Immature natural killer cell (primary cell): Measurements from ENCODE around the gene FRS3. TPM values are rescaled to one million over a fixed set of nuclear protein-coding genes. Genes with fewer than 3 reads are reported as not detected.
A peak's percentile ranks its signal among the peaks of the same experiment; 100 is the strongest.

Experiments used
- DNase-seq, 3 donors: peaks; one replicate each; pipeline ENCODE4 v3.0.0; 2022; ENCODE audit warnings: mixed read lengths in 1 of 3
- H3K27ac Mint-ChIP-seq, 6 donors: one replicate each; pipeline ENCODE4 v1.8.0; 2020; ENCODE audit warnings: mixed read lengths in 6 of 6, mild to moderate bottlenecking in 5 of 6, inconsistent platforms in 4 of 6, moderate library complexity in 3 of 6
- H3K27me3 Mint-ChIP-seq, 3 donors: one replicate each; pipeline ENCODE4 v1.8.0; 2020 to 2021; ENCODE audit warnings: low read depth in 3 of 3, mild to moderate bottlenecking in 3 of 3, mixed read lengths in 3 of 3, moderate library complexity in 3 of 3, inconsistent platforms in 1 of 3
- H3K36me3 Mint-ChIP-seq, 3 donors: one replicate each; pipeline ENCODE4 v1.8.0; 2020; ENCODE audit warnings: mixed read lengths in 3 of 3, inconsistent platforms in 2 of 3, mild to moderate bottlenecking in 2 of 3
- H3K4me1 Mint-ChIP-seq, 2 donors: one replicate each; pipeline ENCODE4 v1.8.0; 2020; ENCODE audit warnings: inconsistent platforms in 2 of 2, mild to moderate bottlenecking in 2 of 2, mixed read lengths in 2 of 2, moderate library complexity in 1 of 2
- H3K4me3 Mint-ChIP-seq, 5 donors: one replicate each; pipeline ENCODE4 v1.8.0; 2020; ENCODE audit warnings: mild to moderate bottlenecking in 5 of 5, mixed read lengths in 5 of 5, inconsistent platforms in 3 of 5, moderate library complexity in 3 of 5
- H3K9me3 Mint-ChIP-seq, 6 donors: one replicate each; pipeline ENCODE4 v1.8.0; 2020; ENCODE audit warnings: mild to moderate bottlenecking in 6 of 6, mixed read lengths in 6 of 6, inconsistent platforms in 4 of 6, moderate library complexity in 3 of 6
- polyA plus RNA-seq, 3 donors: library from polyadenylated mRNA; unstranded; fragments of 300-500 nt; fragmentation: Illumina TruSeq; gene quantifications; one replicate each; pipeline ENCODE4 v1.2.3, GENCODE V29; 2021

FRS3 gene
- polyA plus RNA-seq, 3 donors from 2014 or later, result 0.80 to 2.1 TPM; not detected in 1

GRCh38 chr6:41728954-41729353 lies 50.7 kb downstream of the FRS3 start:
- peaks cover 99% of the 10 kb centered on the region in 2 donors for H3K4me1 Mint-ChIP-seq
- peak overlapping the region; percentile 85 to 93 (median 91) for H3K4me3 Mint-ChIP-seq
- peaks cover 2 to 24% (median 6%) of the 10 kb centered on the region in 3 donors for H3K27me3 Mint-ChIP-seq
- no peaks in the 10 kb centered on the region for H3K9me3 Mint-ChIP-seq
- H3K36me3 Mint-ChIP-seq, result no peaks in the 10 kb centered on the region
- DNase-seq, result no peak
- peak overlapping the region; percentile 92 to 98 (median 95) for H3K27ac Mint-ChIP-seq

GRCh38 chr6:41728073-41728936 lies 51.4 kb downstream of the FRS3 start:
- Mint-ChIP-seq H3K27ac (peak overlapping the region; percentile 92 to 98 (median 95)), H3K27me3 (peaks cover 4 to 25% (median 5%) of the 10 kb centered on the region in 3 donors), H3K4me1 (peaks cover 99 to 100% of the 10 kb centered on the region in 2 donors), H3K9me3 (no peaks in the 10 kb centered on the region), H3K36me3 (peaks cover 0 to 4% (median 0%) of the 10 kb centered on the region in 3 donors), H3K4me3 (peak overlapping the region; percentile 85 to 93 (median 91))
- DNase-seq, result peak in 2 of 3 donors; percentile 33 to 34

GRCh38 chr6:41727705-41728072 lies 52.0 kb downstream of the FRS3 start:
- Mint-ChIP-seq H3K4me1 (peaks cover 99 to 100% of the 10 kb centered on the region in 2 donors), H3K27ac (peak overlapping the region; percentile 92 to 98 (median 95)), H3K36me3 (peaks cover 0 to 4% (median 0%) of the 10 kb centered on the region in 3 donors), H3K9me3 (no peaks in the 10 kb centered on the region), H3K27me3 (peaks cover 4 to 22% (median 5%) of the 10 kb centered on the region in 3 donors), H3K4me3 (peak overlapping the region; percentile 85 to 93 (median 91))
- DNase-seq, result no peak

- H3K9me3 Mint-ChIP-seq, result no peaks in the 10 kb centered on the region
- peaks cover 2 to 18% (median 5%) of the 10 kb centered on the region in 3 donors for H3K27me3 Mint-ChIP-seq
- peaks cover 95 to 98% of the 10 kb centered on the region in 2 donors for H3K4me1 Mint-ChIP-seq
- peaks cover 0 to 4% (median 0%) of the 10 kb centered on the region in 3 donors for H3K36me3 Mint-ChIP-seq
- peak; percentile 56 to 68 (median 66) for DNase-seq
- H3K27ac Mint-ChIP-seq, result peak overlapping the region; percentile 92 to 98 (median 95)
- H3K4me3 Mint-ChIP-seq, result peak overlapping the region; percentile 85 to 93 (median 91)
Measured at GRCh38 chr6:41726876-41727275, 52.8 kb downstream of the FRS3 start.

- Mint-ChIP-seq H3K27me3 (peaks cover 2 to 15% (median 2%) of the 10 kb centered on the region in 3 donors), H3K4me3 (peak overlapping the region; percentile 21 to 93 (median 81)), H3K36me3 (peaks cover 0 to 4% (median 0%) of the 10 kb centered on the region in 3 donors), H3K4me1 (peaks cover 90 to 97% of the 10 kb centered on the region in 2 donors), H3K9me3 (no peaks in the 10 kb centered on the region), H3K27ac (peak overlapping the region; percentile 89 to 97 (median 92))
- no peak for DNase-seq
Measured at GRCh38 chr6:41724586-41725501, 54.9 kb downstream of the FRS3 start.

GRCh38 chr6:41724228-41724580 lies 55.5 kb downstream of the FRS3 start:
- H3K4me1 Mint-ChIP-seq, result peaks cover 84 to 97% of the 10 kb centered on the region in 2 donors
- H3K4me3 Mint-ChIP-seq, result peak overlapping the region; percentile 67 to 88 (median 78)
- H3K27me3 Mint-ChIP-seq, result peaks cover 2 to 15% (median 2%) of the 10 kb centered on the region in 3 donors
- no peak for DNase-seq
- H3K27ac Mint-ChIP-seq, result peak overlapping the region; percentile 89 to 97 (median 92)
- no peaks in the 10 kb centered on the region for H3K9me3 Mint-ChIP-seq
- H3K36me3 Mint-ChIP-seq, result peaks cover 0 to 4% (median 0%) of the 10 kb centered on the region in 3 donors

GRCh38 chr6:41723530-41724227 lies 56.0 kb downstream of the FRS3 start:
- peak overlapping the region; percentile 89 to 97 (median 92) for H3K27ac Mint-ChIP-seq
- peak; percentile 55 to 64 (median 55) for DNase-seq

GRCh38 chr6:41722969-41723529 lies 56.7 kb downstream of the FRS3 start:
- Mint-ChIP-seq H3K9me3 (no peaks in the 10 kb centered on the region), H3K4me3 (peak overlapping the region; percentile 55 to 88 (median 67)), H3K27ac (peak overlapping the region; percentile 74 to 95 (median 91)), H3K4me1 (peaks cover 78 to 91% of the 10 kb centered on the region in 2 donors), H3K36me3 (peaks cover 0 to 4% (median 0%) of the 10 kb centered on the region in 3 donors), H3K27me3 (peaks cover 0 to 15% (median 2%) of the 10 kb centered on the region in 3 donors)
- DNase-seq, result no peak

More at GRCh38 chr6:41723530-41724227, 56.0 kb downstream of the FRS3 start:
- Mint-ChIP-seq H3K27me3 (peaks cover 0 to 15% (median 2%) of the 10 kb centered on the region in 3 donors), H3K36me3 (peaks cover 0 to 4% (median 0%) of the 10 kb centered on the region in 3 donors), H3K9me3 (no peaks in the 10 kb centered on the region), H3K4me1 (peaks cover 80 to 93% of the 10 kb centered on the region in 2 donors), H3K4me3 (peak overlapping the region; percentile 67 to 88 (median 78))

GRCh38 chr6:41721414-41721813 lies 58.3 kb downstream of the FRS3 start:
- peaks cover 0 to 8% (median 2%) of the 10 kb centered on the region in 3 donors for H3K27me3 Mint-ChIP-seq

GRCh38 chr6:41720783-41721182 lies 58.9 kb downstream of the FRS3 start:
- Mint-ChIP-seq H3K27me3 (peaks cover 0 to 10% (median 2%) of the 10 kb centered on the region in 3 donors), H3K4me1 (peaks cover 78 to 91% of the 10 kb centered on the region in 2 donors), H3K27ac (peak overlapping the region in 5 of 6 donors; percentile 32 to 76 (median 66)), H3K9me3 (no peaks in the 10 kb centered on the region), H3K4me3 (no peak overlapping the region), H3K36me3 (peaks cover 0 to 4% (median 0%) of the 10 kb centered on the region in 3 donors)
- no peak for DNase-seq

More at GRCh38 chr6:41721414-41721813, 58.3 kb downstream of the FRS3 start:
- DNase-seq, result no peak
- H3K36me3 Mint-ChIP-seq, result peaks cover 0 to 4% (median 0%) of the 10 kb centered on the region in 3 donors
- peaks cover 76 to 91% of the 10 kb centered on the region in 2 donors for H3K4me1 Mint-ChIP-seq
- peak overlapping the region in 5 of 6 donors; percentile 32 to 76 (median 66) for H3K27ac Mint-ChIP-seq
- no peak overlapping the region for H3K4me3 Mint-ChIP-seq
- H3K9me3 Mint-ChIP-seq, result no peaks in the 10 kb centered on the region

GRCh38 chr6:41720262-41720620 lies 59.5 kb downstream of the FRS3 start:
- Mint-ChIP-seq H3K36me3 (peaks cover 0 to 4% (median 0%) of the 10 kb centered on the region in 3 donors), H3K27me3 (peaks cover 0 to 6% (median 2%) of the 10 kb centered on the region in 3 donors), H3K4me1 (peaks cover 76 to 91% of the 10 kb centered on the region in 2 donors), H3K4me3 (no peak overlapping the region), H3K9me3 (no peaks in the 10 kb centered on the region), H3K27ac (peak overlapping the region in 2 of 6 donors; percentile 61 to 62)
- DNase-seq, result no peak
